Activated naive CD4-positive, alpha-beta T cell treated with Interleukin-2 at 50 U/mL for 16 hours (primary cell): Measurements from ENCODE around the gene RNF19B.
A peak's percentile ranks its signal among the peaks of the same experiment; 100 is the strongest.
"Not testable (repeated sequence)": the region's sequence is repeated elsewhere in the genome, so short reads cannot be mapped to it uniquely, and the experiment has no call there.

Experiments
- DNase-seq: peaks from one replicate; pipeline ENCODE4 v3.0.0-alpha.2; 2020

The RNF19B gene

DNA sequence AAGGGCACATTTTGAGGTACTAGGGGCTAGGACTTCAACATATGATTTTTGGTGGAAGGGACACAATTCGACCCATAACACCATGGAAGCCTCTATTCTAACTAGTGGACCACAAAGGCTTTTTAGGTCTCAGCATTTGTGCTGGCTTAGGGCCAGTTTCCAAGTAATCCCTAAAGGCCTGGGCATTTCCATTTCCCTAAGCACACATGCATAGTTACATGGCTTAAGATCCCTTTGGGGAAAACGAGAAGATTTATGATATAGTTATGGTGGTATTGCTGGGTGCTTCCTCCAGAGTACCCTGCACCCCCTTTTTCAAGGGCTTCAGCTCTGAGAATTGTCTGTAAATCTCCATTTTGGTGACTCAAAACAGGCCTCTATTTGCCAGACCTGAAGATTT is 35.2 kb downstream of the RNF19B start:
- no peak for DNase-seq

DNA sequence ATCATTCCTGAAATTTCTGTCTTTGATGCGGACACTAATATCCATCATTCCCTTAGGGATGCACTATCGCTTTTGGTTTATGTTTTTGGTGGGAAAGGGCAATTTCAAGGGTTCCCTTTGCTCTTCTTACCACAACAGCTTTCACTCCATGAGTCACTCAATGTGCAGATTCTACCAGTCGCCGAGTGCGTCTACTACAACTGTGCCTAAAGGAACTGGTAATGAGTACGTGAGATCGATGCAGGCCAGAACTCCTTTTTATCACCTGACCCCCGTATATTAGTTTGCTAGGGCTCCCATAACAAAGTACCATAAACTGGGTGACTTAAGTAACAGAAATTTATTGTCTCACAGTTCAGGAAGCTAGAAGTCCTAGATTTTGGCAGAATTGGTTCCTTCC is 35.9 kb downstream of the RNF19B start:
- no peak for DNase-seq

DNA sequence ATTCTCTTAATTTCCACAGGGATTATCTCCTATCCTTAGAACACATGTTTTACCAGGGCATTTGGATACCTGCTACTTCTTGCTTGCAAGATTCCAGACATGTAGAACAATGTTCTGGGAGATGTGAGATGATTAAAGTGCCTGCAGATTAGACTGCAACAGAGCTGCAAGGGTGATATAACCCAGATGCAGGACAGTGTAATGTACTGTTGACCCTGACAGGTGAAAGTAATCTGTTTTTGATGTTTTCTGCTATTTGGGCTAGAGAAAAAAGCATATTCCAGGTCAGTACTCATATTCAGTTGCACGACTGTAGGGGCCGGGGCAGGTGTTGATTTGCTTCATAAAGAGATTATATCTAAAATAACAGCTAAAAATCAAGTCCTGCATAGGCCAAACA is 36.3 kb downstream of the RNF19B start:
- no peak for DNase-seq

DNA sequence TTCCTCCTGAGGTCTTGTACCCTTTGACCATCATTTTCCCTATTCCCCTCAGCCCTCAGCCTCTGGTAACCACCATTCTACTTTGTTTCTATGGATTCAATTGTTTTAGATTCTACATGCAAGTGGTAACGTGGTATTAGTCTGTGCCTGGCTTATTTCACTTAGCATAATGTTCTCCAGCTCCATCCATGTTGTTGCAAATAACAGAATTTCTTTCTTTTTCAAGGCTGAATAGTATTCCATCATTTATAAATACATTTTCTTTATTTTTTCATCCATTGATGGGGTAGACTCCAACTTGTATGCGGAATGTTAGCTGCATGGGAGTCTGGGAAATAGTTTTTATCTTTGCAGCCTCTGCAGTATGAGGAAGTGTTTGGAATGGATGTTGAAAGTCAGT is 37.2 kb downstream of the RNF19B start:
- no peak for DNase-seq

DNA sequence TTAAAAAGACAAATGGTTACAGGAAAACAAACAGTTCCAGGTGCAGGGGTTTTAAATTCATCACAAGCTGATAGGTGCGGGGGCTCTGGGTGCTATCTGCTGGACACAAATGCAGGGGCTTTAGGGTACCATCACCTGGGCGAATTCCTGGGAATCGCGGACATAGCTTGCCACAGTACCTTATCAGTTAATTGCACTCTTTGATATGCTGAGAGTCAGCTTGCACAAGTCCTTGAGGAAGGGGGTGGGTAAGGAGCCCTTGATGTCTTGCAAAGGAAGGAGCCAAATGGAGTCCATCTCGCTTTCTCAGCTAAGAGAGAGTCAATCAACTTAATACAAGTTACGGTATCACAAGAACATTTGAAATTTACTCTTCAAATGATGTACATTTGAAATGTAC is 38.0 kb downstream of the RNF19B start:
- DNase-seq, result no peak

DNA sequence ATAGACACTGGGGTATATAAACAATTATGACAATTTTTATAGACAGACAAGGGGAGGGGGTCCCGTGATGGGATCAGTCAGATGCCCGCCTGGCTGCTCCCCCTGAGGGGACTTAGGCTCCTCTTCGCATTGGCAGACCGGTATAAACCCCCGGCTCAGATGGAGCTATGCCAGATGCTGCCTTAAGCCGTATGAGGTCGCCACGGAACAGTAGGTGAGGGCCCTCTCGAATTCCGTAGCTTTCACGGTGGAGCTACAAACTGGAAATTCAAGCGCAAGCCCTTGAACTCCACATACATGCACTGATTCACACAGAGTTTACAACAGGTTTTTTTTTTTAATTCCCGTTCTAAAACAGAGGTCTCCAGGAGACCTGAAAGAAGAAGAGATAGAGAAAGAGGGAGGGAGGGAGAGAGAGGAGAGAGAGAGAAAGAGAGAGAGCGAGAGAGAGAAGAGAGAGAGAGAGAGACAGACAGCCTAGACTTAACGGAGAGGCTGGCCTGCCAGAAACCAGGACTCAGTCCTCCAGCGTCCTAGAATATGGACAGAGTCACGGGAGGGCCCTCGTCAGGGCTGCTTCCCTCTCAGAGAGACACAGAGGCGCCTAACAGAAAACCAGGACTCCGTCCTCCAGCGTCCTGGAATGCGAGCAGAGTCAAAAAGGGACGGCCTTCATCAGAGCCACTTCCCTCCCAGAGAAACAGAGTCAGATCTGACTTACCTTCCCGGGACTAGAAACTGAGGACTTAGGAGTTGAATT is 39.0 kb downstream of the RNF19B start:
- peak; percentile 10 for DNase-seq

DNA sequence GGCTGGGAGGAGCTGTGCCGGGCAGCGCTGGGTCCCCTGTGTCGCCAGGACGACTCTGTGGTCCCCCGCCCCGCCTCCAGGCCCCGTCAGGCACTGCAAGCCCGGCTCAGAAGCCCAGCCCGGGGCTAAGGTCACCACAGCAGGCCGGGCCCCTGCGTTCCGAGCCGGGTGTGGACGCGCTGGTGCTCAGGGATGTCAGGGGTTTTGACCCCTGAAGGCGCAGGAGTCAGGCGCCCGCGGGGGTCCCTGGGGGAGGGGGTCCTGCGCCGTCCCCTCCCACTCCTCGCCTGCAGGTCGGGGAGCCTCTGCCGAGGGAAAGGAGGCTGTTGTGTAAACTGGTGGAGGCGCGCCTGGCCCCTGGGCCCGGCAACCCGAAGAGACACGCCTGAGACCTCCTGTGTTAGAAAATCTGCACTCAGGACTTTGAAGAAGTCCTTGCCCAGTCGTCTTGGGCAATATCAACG is 39.7 kb downstream of the RNF19B start:
- DNase-seq, result peak; percentile 12

DNA sequence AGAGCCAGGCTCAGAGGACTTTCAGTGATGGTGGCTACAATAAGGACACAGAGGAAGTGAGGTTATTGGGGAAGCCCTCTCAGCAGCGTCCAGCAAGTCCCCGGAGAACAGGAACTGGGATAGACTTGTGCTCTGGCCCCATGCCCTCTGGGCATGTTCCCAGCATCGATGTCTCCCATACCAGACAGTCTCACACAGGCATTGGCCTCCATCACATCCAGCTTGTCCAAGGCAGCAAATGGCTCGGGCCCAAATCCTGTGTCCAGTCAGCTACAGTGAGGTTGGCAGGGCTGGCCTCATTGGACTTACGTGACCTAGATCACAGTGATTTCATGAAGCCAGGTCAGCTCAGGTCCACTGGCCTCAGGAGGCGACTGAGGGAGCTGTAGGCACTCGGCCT is 43.8 kb downstream of the RNF19B start:
- DNase-seq, result no peak

DNA sequence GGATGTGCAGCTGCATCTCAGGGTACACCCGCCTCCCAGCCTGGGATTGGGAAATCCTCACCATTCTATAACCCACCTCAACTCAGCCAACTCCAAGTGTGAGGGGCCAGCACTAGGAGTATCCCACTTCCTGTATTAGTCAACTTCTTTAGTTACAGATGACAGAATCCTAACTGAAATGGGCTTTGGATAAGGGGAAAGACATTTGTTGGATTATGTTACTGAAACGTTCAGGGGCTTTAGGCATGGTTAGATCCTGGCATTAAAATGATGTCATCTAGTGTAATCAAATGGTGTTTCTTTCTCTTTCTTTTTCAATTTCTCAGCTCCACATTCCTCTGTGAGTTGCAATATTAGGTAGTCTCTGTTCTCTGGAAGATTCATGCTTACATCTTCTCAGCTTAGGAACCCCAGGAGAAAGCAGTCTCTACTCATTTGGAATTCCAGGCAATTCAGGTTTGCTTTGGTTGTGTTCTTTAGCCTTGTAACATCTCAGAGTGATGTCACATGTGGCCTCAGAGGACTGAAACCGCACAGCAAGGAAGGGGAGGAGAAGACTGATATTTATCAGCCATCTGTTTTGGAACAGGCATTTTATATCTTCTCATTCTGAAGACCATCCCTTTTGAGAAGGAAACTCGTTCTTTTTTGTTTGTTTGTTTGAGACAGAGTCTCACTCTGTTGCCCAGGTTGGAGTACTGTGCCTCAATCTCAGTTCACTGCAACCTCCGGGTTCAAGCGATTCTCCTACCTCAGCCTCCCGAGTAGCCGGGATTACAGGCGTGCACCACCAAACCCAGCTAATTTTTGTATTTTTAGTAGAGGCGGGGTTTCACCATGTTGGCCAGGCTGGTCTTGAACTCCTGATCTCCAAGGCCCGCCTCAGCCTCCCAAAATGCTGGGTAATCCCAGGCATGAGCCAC is 44.5 kb downstream of the RNF19B start:
- DNase-seq, result no peak

DNA sequence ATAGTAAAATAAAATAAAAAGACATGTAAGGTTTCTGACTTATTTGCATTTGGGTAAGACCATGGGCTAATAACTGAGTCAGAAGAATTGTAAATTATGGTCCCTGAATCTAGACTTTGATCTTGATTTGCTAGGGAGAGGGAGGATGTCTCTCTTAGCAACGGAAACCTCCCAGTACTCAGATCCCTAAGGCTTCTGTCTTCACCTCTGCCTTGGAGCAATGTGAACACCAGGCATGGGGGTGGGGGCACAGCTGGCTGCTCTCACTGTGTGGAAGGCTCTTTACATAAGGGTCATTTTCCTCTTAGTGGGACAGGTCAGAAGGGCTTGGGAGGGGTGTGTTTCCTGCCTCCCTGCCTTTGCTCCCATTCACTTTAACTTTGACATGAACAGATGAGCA is 46.4 kb downstream of the RNF19B start:
- DNase-seq, result no peak

DNA sequence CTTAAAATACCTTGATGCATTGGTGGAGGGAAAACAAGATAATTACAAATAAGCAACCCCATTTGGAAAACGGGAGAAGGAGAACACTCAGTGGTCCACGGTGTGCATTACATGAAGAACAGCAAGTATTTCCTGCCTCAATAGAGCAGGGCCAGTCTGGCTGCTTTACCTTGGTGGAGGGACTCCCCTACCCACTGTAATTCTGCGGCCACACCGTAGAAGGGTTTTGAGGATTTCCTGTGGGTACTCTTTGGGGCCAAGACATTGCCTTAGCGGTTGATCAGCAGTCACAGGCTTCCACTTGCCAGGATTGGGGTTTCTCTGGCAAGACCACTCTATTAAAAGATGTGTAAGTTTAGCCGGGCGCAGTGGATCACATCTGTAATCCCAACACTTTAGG is 47.1 kb downstream of the RNF19B start:
- DNase-seq, result no peak

DNA sequence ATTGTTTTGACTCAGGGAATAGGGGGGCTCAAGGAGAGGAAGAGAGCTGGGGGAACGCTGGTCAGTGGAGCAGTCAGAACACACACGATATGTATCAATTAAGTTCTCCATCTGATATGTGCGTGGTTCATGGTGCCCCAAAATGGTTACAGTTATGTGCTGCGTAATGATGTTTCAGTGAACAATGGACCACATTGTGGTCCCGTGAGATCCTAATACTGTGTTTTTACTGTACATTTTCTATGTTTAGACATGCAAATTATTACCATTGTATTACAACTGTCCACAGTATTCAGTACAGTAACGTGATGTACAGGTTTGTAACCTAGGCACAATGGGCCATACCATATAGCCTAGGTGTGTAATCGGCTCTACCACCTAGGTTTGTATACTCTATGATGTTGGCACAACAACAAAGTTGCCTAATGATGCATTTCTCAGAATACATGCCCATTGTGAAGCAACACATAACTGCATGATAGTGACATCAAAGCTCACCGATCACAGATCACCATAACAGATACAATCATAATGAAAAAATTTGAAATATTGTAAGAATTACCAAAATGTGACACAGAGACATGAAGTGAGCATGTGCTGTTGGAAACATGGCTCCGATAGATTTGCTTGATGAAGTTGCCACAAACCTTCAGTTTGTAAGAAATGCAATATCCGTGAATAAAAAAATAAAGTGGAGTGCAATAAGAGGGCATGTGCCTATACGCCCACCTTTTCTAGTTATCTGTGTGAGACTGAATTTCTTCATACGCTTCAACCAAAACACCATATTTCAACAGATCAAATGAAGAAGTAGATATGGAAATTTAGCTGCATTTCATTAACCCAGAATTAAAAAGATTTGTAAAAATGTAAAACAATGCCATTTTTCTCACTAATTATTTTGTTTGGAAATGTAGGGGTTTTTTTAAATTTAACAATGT is 48.6 kb downstream of the RNF19B start:
- no peak for DNase-seq

DNA sequence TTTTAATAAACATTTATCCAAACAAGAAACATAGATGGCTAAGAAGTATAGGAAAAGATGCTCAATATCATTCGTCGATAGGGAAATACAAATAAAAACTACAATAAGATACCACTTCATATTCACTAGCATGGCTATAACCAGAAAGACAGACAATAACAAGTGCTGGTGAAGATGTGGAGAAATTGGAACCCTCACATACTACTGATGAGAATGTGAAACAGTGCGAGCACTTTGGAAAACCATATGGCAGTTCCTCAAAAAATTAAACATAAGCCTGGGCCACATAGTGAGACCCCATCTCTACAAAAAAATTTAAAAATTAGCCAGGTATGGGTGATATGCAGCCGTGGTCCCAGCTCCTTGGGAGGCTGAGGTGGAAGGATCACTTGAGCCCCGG is 54.3 kb downstream of the RNF19B start:
- no peak for DNase-seq

DNA sequence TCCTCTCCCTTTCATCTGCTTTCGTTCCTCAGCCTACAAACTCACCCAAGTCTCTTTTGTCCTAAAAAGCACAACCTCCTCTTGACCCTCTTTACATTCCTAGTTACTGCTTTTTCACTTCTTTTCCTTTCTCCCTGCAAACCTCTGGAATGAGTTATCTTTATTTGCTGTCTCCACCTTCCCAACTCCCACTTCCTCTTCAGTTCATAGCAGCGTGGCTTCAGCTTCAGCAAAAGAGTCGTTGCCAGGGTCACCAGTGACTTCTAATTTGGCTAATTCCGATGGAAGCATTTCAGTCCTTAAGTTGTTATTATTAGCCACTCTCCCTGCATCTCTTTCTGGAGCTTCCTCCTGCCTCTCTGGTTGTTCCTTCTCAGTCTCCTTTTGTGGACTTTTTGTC is 57.2 kb downstream of the RNF19B start:
- no peak for DNase-seq

DNA sequence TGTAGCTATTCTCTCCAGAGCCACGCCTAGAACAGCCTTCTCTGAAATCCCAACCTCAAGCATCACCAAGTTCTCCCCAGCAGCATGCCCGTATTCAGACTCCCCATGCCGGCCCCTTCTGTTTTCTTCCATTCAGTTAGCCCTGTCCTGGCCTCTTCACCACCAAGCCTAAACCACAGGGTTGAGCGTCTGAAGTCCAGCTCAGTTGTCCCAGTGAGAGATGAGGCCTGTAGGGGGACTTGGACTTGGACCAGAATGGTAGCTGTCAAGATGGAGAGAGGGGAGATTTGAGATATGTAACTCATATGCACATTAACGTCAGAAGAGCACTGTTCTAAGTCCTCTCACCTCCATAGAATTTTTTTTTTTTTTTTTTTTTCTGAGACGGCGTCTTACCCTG is 58.0 kb downstream of the RNF19B start:
- no peak for DNase-seq

DNA sequence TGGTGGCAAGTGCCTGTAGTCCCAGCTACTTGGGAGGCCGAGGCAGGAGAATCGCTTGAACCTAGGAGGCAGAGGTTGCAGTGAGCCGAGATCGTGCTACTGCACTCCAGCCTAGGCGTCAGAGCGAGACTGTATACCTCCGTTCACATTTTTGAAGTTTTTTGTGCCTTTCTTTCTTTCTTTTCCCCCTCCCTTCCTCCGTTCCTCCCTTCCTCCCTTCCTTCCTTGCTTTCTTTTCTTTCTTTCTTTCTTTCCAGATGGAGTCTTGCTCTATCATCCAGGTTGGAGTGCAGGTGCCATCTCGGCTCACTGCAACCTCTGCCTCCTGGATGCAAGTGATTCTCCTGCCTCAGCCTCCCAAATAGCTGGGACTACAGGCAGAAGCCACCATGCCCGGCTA is 59.0 kb downstream of the RNF19B start:
- not testable (repeated sequence) for DNase-seq

DNA sequence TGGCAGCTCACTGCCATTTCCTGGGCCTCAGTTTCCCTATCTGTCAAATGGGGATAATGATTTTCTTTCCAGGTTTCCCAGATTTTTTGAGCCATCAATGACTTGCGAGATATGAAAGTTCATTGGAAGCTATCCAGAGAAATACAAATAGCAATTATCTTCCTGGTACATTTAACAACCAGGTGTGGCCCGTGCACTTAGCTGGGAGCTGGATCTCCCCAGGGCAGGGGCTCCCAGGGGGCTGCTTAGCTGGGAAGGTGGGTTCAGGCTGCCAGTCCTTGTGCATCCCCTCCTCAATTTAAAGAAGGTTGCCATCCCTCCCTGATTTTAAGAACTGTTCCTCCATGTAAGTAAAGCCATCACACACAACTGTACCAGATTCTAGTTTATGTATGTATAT is 59.8 kb downstream of the RNF19B start:
- DNase-seq, result no peak

DNA sequence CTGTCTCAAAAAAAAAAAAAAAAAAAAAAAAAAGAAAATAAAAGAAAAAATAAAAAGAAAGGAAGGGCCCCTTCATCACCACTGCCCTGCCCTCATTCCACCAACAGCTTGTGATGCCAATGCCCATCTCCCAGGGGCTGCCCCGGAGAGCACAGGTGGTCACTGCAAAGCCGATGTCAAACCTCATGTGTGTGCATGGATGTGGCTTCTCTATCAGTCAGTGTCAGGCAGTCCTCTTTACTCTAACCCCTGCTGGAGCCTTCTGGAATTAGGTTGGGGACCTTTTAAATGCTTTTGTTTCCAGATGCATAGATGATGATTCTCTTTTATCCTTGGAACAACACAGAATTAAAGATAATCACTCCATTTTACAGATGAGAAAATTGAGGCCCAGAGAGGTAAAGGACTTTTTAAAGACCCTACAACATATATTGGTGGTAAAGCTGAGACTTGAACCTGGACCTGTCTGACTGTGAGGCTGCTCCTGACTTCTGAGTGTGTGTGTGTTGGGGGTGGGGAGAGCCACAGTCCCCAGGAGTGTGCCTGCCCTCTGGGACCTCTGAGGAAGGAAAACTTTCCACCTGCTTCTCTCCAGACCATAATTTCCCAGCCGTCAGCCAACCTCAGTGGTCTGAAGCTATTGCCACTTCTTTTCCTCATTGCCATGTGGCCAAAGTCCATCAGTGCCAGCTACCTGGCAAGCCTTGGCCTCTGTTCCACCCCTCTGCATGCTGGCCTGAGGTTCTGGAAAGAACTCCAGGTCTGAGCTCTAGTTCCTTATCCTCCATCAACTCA is 60.4 kb downstream of the RNF19B start:
- no peak for DNase-seq

DNA sequence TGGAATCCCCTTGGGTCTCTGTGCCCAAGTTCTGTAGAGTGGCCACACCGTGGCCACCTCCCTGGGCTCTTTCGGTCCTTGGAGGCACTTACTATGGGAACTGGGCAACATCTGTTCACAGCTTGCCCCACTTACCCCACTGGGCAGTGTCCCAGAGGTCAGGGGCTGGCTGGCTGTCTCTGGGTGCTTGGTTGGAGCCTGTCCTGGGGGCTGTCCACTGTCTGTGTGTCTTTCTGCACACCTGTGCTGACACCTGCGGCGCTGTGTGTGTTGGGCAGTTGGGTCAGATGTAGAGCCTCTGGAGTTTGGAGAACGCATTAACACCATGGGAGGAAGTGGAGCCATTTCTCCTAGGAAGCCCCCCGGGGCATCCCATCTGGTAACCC is 62.1 kb downstream of the RNF19B start:
- DNase-seq, result no peak

DNA sequence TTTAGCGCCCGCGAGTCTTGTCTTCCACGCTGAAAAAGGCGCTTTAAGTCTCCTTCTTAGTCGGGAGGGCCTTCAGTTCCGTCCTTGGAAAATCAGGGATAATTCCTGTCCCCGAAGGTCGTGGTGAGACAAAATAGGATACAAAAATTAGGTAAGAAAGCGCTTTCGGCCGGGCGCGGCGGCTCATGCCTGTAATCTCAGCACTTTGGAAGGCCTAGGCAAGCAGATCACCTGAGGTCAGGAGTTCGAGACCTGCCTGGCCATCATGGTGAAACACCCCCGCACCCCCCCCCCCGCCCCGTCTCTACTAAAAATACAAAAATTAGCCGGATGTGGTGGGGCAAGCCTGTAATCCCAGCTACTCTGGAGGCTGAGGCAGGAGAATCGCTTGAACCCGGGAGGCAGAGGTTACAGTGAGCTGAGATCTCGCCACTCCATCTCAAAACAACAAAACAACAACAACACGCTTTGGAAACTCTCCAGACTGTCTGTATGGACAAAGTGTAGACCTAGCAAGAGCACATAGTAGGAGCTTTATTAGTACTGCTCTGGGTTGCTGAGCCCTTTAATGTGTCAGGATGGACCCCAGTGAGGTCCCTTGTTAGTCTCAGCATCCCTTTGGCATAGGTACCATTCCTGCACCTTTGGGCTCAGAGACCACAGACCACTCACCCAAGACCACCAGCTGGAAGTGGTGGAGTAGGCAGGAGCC is 62.6 kb downstream of the RNF19B start:
- no peak for DNase-seq
